ENCODE data around the gene OSBPL1A.
"Not testable (repeated sequence)": the region's sequence is repeated elsewhere in the genome, so short reads cannot be mapped to it uniquely, and the experiment has no call there.

- peak; percentile 85 for TF ChIP-seq CTCF (IDR thresholded peaks at IDR 0.05; ENCODE audit: poor library complexity)
- TF ChIP-seq EZH2phosphoT487 (IDR thresholded peaks at IDR 0.05; ENCODE audit: low read depth, severe bottlenecking, unreplicated experiment), result not testable (repeated sequence)
Measured at GRCh38 chr18:24359787-24360530, 37.7 kb downstream of the OSBPL1A start.
